Measurements from ENCODE around the gene BCL6.

DNA sequence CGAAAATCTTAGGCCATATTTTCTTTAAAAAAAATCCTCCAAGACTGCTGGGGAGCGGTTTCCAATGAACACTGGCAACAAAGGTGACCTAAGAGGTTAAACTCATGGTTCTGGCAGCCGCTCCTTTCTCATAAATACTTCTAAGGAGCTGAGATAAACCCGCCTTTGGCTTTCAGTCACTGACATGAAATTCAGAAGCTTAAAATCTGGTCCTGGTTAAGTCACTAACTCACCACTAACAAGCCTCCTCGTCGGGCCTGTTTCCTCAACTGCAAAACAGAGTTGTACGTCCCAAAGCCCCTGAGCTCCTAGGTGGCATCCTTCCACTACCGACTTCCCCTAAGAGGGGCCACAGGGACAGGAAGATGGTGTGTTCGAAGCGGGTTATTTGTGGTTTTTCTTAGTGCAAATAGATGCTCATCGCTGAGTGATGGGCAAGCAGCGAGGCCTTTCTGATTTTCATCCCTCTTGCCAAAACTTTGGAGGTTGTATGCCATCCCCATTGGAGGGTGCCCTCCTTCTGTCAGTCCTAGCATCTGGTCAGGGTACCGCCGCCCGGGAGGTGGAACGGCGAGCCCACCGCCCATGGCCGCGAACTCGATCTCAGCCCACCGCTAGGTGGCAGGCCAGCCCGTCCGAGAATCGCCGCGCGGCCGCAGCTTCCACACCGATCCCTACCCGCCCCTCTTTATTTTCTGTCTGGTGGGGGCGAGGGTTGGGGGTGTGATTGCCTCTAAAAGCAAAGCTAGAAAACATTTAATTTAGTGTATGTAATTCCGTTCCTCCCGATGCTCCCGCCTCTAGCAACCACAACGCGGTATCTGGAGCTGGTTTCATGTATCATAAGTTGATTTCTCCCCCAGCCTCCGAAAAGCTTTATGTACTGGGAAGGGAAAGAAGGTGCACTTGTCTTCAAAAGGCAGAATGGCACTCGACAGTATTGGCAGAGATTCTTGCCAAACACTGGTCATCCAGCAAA, 4.6 kb downstream of the BCL6 start:
- TF ChIP-seq, protein P1, sequence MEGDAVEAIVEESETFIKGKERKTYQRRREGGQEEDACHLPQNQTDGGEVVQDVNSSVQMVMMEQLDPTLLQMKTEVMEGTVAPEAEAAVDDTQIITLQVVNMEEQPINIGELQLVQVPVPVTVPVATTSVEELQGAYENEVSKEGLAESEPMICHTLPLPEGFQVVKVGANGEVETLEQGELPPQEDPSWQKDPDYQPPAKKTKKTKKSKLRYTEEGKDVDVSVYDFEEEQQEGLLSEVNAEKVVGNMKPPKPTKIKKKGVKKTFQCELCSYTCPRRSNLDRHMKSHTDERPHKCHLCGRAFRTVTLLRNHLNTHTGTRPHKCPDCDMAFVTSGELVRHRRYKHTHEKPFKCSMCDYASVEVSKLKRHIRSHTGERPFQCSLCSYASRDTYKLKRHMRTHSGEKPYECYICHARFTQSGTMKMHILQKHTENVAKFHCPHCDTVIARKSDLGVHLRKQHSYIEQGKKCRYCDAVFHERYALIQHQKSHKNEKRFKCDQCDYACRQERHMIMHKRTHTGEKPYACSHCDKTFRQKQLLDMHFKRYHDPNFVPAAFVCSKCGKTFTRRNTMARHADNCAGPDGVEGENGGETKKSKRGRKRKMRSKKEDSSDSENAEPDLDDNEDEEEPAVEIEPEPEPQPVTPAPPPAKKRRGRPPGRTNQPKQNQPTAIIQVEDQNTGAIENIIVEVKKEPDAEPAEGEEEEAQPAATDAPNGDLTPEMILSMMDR (conservative IDR thresholded peaks at IDR 0.05; ENCODE audit: low read depth in 2 of 2) = peak; percentile 88 to 92
- TF ChIP-seq POLR2AphosphoS5 (IDR thresholded peaks at IDR 0.05; ENCODE audit: low read depth) = no peak
